RCC 7860 (cell line): ENCODE results near the gene DCUN1D2.
"Not testable (repeated sequence)": the region's sequence is repeated elsewhere in the genome, so short reads cannot be mapped to it uniquely, and the experiment has no call there.

ENCODE experiments used
- DNase-seq: peaks from one replicate; pipeline ENCODE4 v3.0.0-alpha.2; 2015; ENCODE audit warnings: low spot score
- FAIRE-seq: peaks from 2 replicates; lab custom pipeline; 2012; peaks lifted over from hg19 to GRCh38; lab: Jason Lieb, UNC

The DCUN1D2 gene

DNA sequence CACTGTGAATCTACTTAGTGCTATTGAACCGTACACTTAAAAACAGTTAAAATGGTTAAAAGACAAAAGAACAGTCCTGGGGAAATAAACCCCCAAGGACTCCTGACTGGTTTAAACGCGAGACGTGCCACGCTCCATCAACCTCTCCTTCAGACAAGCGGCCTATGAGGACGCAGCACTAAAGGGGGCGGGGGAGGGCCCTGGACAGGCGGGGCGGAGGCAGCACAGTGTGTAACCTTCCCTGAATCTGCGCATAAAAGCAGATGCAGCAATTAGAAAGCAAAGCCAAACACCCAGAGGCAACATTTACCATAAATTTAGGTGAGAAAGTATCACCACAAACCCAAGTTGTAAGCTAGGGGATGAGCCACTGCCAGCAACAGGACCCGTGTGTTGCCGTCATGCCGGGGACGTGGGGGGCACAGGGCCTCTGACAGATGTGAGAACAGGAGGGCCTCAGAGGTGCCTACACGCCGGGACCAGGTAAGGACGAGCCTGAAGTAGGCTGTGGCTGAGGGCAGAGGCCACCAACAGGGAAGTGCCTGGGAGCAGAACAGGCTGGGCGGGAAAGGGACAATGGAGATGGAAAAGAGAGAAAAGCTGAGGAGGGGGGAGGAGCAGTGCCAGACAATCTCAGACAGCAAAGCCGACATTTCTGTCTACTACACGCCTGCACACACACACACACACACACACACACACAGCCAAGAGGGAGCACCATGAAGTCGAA is 21.9 kb downstream of the DCUN1D2 start:
- FAIRE-seq (no peak), DNase-seq (no peak)

DNA sequence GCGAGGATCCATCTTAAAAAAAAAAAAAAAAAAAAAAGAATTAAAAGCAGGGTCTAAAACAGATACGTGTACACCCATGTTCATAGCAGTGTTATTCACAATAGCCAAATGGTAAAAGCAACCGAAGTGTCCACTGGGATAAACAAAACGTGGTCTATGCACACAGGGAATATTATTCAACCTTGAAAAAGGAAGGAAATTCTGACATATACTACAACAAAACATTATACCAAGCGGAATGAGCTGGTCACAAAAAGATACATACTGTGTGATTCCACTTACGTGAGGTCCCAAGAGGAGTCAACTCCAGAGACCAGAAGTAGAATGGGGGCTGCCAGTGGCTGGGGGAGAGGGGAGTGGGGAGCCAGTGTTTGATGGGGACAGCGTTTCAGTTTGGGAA is 22.5 kb downstream of the DCUN1D2 start:
- DNase-seq (no peak), FAIRE-seq (no peak)

DNA sequence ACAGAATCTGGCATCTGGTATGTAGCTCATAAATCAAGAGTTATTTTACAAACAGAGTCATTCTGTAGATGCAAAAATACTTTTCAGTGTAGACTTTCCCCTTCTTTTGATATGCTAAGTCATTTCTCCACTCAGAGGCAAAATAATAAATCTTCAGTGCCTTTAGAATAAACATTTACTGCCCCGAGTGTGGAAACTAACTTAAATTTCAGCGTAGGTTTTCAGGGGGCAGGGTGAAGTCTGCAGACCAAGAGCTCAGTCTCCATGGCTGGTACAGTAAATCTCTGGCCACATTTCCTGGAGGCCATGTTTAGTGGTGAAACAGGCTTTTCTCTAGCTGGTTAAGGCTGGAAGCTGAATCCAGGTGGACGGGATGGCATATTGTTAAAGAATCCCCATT is 24.1 kb downstream of the DCUN1D2 start:
- DNase-seq (no peak), FAIRE-seq (no peak)

- DNase-seq (no peak), FAIRE-seq (no peak)
Observed at GRCh38 chr13:113465300-113465699, 25.2 kb downstream of the DCUN1D2 start.

GRCh38 chr13:113464476-113464875 is 26.0 kb downstream of the DCUN1D2 start:
- DNase-seq (no peak), FAIRE-seq (no peak)

DNA sequence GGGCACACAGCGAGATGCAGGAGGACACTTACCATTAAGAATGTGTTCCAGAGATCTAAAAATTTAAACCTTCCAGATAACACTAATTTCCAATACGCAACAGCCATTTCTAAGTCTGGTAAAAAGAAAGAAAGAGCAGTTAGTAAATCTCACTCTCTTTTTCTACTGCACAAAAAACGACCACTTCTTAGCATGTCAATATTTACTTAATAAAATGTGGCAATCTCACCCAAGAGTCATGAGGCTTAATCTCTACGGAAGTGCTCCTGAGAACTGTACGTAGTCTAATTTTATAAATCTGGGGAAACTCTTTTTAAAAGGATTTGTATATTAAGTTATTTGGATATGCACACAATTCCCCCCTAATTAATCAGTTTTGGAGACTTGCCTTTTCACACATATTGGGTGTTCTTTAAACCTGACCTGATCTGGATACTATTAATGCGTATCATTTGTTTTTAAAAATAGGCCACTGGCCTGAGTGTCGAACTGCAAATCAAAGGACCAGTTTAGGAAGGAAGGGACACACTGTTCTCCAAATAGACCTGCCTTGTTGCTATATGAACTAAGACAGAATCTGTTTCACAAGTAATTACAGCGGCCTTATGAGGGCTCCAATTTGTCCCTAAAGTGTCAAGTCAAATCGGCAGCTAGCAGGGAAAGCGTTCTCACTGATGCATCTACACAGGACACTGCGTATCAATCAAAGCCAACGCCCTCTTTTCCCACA is 29.3 kb downstream of the DCUN1D2 start:
- no peak for DNase-seq
- FAIRE-seq, result no peak

- DNase-seq, result no peak
- FAIRE-seq, result no peak
Observed at GRCh38 chr13:113460599-113460998, 29.9 kb downstream of the DCUN1D2 start.

DNA sequence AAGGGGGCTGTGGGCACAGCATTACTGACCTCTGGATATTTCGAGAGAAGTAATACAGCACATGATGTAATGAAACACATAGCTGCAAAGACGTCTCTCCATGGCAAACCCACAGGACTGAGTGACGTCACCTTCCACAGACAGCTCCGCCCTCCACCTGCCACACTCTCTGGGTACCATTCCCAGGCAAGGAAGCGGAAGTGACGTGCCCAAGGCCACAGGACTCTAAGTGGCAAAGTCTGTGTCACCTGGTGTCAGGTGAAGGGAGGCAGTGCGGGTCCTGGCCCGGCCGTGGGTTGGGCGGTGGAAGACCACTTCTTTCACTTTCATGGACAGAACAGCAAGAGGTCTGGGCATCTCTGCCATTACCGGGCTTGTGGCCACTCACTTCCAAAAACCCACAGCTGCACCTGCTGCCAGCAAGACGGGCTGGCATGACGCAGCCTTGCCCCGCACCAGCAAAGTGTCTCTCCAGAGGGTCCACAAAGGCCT is 30.4 kb downstream of the DCUN1D2 start:
- DNase-seq, result no peak
- no peak for FAIRE-seq

- DNase-seq (no peak), FAIRE-seq (no peak)
Observed at GRCh38 chr13:113458253-113459065, 32.1 kb downstream of the DCUN1D2 start.

DNA sequence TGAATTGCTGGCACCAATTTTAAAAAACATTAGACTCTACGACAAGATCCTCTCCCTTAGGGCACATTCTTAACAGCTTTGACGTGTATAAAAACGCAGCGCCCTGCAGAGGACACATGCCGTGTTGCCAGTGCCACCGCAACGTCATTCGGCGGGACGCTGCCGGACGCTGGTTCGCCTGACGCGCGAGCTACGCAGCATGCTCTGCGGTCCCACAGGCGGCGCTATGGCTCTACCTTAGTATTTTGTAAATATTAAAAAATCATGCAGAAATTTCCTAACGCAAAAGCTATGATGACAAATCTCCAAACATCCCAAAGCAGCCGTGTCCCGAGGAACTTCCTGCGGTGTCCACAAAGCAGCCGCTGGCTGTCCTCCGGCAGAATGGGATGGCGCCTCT is 33.0 kb downstream of the DCUN1D2 start:
- DNase-seq (no peak), FAIRE-seq (no peak)

- FAIRE-seq (no peak), DNase-seq (no peak)
Observed at GRCh38 chr13:113456116-113456702, 34.3 kb downstream of the DCUN1D2 start.

GRCh38 chr13:113455384-113455783 is 35.1 kb downstream of the DCUN1D2 start:
- no peak for FAIRE-seq
- no peak for DNase-seq

DNA sequence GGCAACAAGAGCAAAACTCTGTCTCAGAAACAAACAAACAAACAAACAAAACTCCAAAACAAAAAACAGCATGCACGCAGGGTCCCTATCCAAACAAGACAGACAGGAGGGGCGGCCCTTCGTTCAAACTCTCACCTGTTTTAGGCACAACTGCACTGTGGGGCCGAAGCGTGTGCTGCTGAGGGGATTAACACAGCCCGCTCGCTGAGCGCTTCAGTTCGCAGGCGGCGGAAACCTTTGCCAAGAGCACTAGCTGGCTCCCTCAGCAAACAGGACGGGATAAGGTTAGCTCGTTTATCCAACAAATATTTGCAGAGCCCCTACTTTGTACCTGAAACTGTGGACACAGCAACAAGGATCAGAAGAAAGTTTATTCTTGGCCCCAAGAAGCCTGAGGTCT is 35.6 kb downstream of the DCUN1D2 start:
- FAIRE-seq, result no peak
- no peak for DNase-seq

- DNase-seq (no peak), FAIRE-seq (no peak)
Observed at GRCh38 chr13:113452942-113453901, 37.3 kb downstream of the DCUN1D2 start, which contains the start of gene ADPRHL1. TSS of gene ADPRHL1 (minus strand) at chr13:113453488. CDS start at chr13:113453437, 51 bp downstream.

- FAIRE-seq (no peak), DNase-seq (no peak)
Observed at GRCh38 chr13:113452466-113452865, 38.0 kb downstream of the DCUN1D2 start.

DNA sequence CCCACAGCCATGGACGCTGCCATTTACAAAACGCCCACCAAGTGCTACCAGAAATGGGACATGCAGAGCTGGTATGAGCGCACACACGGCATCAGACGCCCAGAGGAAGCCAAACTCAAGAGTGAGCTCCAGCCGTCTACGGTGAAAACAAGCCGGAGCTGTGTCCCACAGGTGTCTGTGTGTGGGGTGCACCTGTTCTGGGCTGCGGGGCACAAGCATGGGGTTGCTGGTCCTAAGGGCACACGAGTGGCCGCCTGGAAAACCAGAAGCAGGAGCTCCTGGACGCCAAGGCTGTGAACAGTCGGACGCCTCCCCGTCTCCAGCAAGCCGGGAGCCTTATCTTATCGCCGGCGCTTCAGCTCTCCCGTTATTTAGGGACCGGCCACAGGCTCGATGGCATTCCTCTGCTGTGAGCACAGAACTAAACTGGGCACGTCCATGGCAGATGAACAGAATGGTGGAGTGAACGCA is 38.5 kb downstream of the DCUN1D2 start:
- no peak for FAIRE-seq
- no peak for DNase-seq

DNA sequence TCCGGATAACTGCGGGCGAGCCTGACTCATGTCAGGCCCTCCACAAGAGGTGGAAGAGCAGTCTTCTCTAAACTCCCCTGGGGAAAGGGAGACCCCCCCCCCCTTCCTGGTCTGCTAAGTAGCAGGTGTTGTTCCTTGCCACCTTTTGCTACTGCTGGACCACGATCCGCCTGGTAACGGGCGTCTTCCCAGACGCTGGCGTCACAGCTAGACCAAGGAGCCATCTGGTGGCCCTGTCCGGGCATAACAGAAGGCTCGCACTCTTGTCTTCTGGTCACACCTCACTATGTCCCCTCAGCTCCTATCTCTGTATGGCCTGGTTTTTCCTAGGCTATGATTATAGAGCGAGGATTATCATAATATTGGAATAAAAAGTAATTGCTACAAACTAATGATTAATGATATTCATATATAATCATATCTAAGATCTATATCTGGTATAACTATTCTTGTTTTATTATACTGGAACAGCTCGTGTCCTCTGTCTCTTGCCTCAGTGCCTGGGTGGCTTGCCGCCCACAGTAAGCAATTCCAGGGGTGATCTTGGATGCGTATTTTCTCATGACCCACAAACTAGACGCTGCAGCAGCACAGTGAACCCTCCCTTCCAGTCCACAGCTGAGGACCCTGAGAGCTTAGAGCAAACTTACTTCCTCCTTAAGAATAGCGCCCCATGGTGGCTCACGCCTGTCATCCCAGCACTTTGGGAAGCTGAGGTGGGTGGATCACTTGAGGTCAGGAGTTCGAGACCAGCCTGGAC is 39.5 kb downstream of the DCUN1D2 start:
- DNase-seq, FAIRE-seq: not testable (repeated sequence)

DNA sequence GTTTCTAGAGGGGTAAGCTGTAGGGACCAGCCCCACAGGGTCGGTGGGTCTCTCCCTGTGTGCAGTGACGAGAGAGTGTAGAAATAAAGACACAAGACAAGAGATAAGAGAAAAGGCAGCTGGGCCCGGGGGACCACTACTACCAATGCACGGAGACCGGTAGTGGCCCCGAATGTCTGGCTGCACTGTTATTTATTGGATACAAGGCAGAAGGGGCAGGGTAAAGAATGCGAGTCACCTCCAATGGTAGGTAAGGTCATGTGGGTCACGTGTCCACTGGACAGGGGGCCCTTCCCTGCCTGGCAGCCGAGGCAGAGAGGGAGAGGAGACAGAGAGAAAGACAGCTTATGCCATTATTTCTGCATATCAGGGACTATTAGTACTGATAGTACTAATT is 40.2 kb downstream of the DCUN1D2 start:
- not testable (repeated sequence) for DNase-seq, FAIRE-seq
